Measurements from ENCODE around the gene GNGT2.

DNA sequence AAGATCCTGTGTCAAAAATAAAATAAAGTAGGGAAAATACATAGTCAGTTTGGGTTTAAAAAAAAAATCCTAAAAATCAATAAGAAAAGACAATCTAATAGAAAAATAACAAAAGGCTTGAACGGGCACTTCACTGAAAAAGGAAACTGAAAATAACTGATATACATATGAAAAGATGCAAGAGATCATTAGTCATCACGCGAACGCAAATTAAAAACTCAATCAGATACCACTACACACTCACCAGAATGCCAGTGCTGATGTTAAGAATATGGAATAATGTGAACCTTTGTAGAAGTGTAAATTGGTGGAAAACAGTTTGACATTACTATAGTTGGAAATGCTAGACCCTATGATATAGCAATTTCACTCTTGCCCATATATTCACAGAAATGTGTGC, 14.6 kb downstream of the GNGT2 start:
- TF ChIP-seq, protein P1, sequence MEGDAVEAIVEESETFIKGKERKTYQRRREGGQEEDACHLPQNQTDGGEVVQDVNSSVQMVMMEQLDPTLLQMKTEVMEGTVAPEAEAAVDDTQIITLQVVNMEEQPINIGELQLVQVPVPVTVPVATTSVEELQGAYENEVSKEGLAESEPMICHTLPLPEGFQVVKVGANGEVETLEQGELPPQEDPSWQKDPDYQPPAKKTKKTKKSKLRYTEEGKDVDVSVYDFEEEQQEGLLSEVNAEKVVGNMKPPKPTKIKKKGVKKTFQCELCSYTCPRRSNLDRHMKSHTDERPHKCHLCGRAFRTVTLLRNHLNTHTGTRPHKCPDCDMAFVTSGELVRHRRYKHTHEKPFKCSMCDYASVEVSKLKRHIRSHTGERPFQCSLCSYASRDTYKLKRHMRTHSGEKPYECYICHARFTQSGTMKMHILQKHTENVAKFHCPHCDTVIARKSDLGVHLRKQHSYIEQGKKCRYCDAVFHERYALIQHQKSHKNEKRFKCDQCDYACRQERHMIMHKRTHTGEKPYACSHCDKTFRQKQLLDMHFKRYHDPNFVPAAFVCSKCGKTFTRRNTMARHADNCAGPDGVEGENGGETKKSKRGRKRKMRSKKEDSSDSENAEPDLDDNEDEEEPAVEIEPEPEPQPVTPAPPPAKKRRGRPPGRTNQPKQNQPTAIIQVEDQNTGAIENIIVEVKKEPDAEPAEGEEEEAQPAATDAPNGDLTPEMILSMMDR (IDR thresholded peaks at IDR 0.05; ENCODE audit: insufficient read depth, low read depth, low read length) = no peak
- no peak for TF ChIP-seq EZH2 (IDR thresholded peaks at IDR 0.05; ENCODE audit: insufficient read depth, low read length)

Measured in astrocyte (in vitro differentiated cells and primary cell).